ENCODE measurements around the gene NECAB2. TPM values are rescaled to one million over a fixed set of nuclear protein-coding genes. Genes with fewer than 3 reads are reported as not detected.

Gene NECAB2
- total RNA-seq: 0.18 TPM in 1 of 2 replicates, not detected in the other

GRCh38 chr16:83967838-83968305, at the start of gene NECAB2:
NECAB2 (plus strand) TSS chr16:83968244; CDS start chr16:83968649, 405 bp downstream.

GRCh38 chr16:83952940-83953795, 14.9 kb upstream of the NECAB2 start, which contains the start of gene OSGIN1:
OSGIN1 (plus strand) TSS chr16:83953240; CDS start chr16:83957672, 4,432 bp downstream.

GRCh38 chr16:84042308-84042878, 74.3 kb downstream of the NECAB2 start, which contains the start of gene SLC38A8:
SLC38A8 (minus strand) TSS chr16:84042795; CDS start chr16:84042157, 638 bp downstream.

Other genes starting within 250 kb of the NECAB2 start
- 132 and 153 TPM in 2 replicates for gene HSBP1, start 160.3 kb upstream of the NECAB2 start, total RNA-seq
- gene MLYCD, start 69.1 kb upstream of the NECAB2 start, total RNA-seq: 2.0 and 3.2 TPM in 2 replicates
- gene OSGIN1, start 15.0 kb upstream of the NECAB2 start, total RNA-seq: 1.1 and 1.7 TPM in 2 replicates
- gene SLC38A8, start 74.6 kb downstream of the NECAB2 start, total RNA-seq: not detected in 2 replicates
- 96.5 and 105 TPM in 2 replicates for gene MBTPS1, start 148.7 kb downstream of the NECAB2 start, total RNA-seq
- gene HSDL1, start 176.9 kb downstream of the NECAB2 start, total RNA-seq: 22.1 and 28.3 TPM in 2 replicates
- 0.09 TPM in 1 of 2 replicates, not detected in the other for gene DNAAF1, start 177.1 kb downstream of the NECAB2 start, total RNA-seq
- gene TAF1C, start 218.8 kb downstream of the NECAB2 start, total RNA-seq: 15.7 and 23.1 TPM in 2 replicates
- gene ADAD2, start 222.9 kb downstream of the NECAB2 start, total RNA-seq: under 0.01 and 0.18 TPM in 2 replicates